GM21529 (cell line): ENCODE results near the gene TRAK2.
"Not testable (repeated sequence)": the region's sequence is repeated elsewhere in the genome, so short reads cannot be mapped to it uniquely, and the experiment has no call there.

ENCODE experiments used
- ATAC-seq: cut with Tn5 transposase; IDR thresholded peaks from one replicate; pipeline ENCODE4 v1.9.1; 2021; ENCODE audit not compliant: unreplicated experiment

Gene TRAK2

DNA sequence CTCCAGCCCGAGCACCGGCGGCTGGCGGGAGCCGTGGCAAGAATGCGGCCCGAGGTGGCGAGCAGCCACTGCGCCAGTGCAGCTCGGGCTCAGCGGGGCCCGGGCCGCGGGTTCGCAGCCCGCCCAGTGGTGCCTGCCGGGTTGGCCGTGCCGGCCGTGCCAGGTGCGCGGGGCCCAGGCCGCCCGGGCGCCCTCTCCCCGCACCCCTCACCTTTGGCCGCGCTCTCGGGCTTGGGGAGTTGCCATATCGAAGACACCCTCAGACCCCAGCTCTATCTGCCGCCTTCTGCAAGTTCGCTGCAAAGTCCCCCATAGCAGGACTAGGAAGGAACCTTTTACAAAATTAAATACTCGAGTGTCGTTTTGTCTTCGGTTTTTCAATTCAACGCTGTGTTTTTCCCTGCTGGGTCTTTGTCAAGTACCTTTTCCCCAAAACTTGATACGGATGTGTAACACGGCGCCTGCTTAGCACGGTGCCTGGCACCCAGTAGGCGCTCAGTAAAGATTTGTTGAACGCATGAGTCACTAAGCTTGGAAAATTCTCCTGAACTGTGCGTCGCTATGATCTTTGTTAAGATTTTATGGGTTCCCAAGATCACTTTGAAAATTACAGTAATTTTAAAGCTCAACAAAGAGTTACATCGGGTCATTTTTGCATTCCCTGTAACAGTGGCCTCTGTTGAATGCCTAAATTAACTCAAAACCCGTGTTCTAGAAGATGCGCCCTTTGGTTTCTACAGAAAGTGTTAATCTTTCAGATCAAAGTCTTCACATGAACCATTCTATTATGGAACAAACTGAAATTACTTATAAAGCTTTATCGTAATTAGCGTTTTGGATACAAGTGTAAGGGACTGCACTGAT is 1.0 kb upstream of the TRAK2 start:
- no peak for ATAC-seq

DNA sequence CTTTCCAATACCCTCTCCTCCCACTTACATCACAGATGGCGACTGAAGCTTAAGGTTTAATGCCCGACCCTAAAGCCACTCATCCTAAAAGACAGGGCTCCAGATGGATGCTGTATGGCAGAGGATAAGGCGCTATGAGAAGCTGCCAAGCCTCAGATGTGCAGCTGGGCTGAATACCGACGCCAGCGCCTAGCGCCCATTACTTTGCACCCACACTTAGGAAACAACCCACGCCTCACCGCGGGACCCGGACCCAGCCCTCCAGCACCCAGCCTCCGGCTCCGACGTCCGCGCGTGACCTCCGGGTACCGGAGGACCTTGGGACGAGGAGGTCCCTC is 335 bp downstream of the TRAK2 start:
- peak; percentile 31 for ATAC-seq

DNA sequence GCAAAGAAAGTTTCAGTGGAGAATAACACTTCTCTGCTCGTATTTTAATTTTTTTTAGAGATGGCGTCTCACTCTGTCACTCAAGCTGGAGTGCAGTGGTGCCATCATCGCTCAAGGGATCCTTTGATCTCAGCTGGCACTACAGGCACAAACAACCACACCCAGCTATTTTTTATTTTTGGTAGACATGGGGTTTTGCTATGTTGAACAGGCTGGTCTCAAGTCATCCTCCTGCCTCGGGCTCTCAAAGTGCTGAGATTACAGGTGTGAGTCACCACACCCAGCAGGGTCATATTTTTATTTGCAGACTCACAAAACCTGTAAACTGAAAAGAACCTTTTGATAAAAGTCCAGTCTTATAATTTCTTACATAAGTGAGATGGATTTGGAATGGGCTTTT is 2.6 kb downstream of the TRAK2 start:
- no peak for ATAC-seq

DNA sequence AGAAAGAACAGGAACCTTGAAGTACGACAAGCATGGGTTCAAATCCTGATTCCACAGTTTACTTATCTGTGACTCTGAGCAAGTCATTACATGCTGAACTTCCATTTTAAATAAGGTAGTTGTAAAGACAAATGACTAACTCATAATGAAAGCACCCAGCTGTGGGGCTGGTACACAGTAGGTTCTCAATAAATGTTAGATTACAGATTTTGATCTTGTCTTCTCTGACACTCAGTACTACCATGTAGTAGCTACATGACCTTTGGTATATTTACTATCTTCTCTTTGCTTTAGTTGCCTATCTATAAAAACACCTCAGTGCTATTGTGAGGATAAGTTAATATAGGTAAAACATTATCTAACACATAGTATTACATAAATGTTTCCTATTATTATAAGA is 3.2 kb downstream of the TRAK2 start:
- no peak for ATAC-seq

DNA sequence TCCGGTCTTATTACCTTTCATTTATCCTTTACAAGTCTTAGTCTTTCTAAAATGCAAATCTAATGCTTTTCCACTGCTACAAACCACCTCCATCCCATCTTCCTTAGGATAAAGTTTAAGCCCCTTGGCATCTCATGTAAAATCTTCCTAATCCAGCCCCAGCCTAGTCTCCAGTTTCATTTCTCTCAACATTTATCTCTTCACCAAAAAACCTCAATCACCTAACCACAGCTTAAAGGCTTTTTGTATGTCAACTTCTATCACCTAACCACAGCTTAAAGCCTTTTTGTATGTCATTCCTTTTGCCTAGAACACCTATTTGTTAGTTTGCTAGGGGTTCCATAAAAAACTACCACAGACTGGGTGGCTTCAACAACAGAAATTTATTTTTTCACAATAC is 4.2 kb downstream of the TRAK2 start:
- ATAC-seq, result no peak

DNA sequence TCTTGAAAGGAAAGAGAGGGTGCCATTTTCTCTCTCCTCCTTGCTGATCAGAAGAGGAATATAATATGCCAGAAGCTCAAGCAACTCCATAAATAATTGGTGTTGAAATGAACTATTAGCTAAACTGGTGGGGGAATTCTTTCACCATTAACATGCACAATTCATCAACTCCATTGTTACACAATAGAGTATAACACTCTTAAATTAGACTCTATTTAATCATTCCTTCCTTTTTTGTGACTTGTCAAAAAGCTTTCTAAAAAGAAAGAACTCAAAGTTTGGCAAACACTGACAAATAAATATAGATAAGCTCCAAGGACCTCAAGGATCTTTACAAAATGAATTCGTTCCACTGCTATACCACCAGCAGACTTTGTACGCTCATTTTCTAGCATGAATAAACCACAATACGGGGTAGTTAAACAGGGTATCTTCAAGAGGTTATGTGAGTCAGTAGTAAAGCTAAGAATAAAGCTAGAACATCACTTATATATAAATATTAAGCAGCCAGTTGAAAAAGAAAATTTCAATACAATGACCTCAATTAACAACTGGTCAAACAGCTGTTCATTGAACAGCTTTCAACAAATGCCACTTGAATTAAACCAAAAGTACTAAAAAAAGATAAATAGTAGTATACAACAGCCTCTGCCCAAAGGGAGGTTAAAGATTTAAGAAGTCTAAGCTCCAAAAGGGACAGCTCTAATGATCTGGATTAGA is 6.4 kb downstream of the TRAK2 start:
- no peak for ATAC-seq

DNA sequence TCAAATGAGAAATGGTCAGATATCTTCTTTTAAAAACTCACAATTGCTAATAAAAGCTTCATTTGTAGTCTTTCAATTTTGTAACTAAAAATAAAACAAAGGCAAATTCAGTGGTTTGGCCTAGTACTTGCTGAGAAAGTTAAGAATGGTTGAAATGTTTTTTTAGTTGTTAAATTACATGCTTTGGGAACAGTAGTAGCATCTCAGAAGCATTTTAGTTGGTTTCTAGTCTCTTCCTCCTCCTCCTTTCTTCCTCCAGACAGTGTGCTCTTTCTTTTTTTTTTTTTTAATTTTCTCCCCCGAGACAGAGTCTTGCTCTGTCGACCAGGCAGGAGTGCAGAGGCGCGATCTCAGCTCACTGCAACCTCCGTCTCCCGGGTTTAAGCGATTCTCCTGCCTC is 9.8 kb downstream of the TRAK2 start:
- ATAC-seq, result peak; percentile 79

DNA sequence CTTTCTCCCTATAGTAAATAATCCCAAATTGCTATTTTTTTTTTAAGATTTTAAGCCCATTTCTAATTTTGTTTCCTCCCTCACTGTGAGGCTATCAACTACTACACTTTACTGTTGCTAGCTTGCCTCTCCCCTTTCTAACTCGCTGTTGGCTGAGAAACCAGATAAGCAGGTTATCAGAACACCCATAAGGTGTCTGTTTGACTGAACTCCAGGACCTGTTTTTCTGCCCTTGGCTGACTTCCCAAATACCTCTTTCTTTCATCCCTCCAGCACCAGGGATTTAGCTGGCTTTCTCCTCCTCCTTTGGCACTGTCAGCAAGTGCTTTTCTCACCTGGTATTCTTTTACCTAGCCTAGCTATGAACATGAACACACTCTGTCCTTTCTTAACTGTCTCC is 11.1 kb downstream of the TRAK2 start:
- no peak for ATAC-seq

DNA sequence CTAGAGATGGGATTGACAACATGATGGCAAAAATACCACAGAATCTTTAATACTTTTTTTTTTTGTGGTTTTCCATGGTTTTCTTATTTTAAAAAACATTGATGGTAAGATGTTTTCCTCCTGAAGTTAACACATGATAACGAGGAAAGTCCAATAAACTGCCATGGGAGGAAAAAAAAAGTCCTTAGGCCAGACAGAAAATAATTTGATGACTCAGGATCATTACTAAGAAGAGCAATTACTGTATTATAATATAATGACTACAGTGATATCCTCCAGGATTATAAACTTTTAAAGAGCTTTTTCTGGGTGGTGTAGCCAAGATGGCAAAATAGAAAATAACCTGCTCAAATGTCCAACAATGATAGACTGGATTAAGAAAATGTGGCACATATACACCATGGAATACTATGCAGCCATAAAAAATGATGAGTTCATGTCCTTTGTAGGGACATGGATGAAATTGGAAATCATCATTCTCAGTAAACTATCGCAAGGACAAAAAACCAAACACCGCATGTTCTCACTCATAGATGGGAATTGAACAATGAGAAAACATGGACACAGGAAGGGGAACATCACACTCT is 11.8 kb downstream of the TRAK2 start:
- not testable (repeated sequence) for ATAC-seq

DNA sequence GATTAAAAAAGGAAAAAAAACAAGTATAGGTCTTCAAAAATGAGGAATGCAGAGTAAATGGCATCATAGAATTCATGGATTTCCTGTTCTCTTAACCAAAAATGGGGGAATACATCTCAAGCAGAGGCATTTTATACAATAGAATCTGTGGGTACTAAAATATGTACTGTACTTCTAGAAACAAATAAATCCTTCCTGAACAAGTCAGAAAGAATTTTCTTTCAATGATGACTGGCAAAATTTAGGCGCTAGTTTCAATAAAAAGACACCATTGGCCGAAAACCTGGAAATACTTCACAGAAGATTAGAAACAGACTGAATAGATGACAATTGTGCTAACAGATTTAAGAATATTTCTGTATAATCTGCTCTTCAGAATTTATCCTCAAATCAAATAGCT is 15.1 kb downstream of the TRAK2 start:
- ATAC-seq, result no peak

DNA sequence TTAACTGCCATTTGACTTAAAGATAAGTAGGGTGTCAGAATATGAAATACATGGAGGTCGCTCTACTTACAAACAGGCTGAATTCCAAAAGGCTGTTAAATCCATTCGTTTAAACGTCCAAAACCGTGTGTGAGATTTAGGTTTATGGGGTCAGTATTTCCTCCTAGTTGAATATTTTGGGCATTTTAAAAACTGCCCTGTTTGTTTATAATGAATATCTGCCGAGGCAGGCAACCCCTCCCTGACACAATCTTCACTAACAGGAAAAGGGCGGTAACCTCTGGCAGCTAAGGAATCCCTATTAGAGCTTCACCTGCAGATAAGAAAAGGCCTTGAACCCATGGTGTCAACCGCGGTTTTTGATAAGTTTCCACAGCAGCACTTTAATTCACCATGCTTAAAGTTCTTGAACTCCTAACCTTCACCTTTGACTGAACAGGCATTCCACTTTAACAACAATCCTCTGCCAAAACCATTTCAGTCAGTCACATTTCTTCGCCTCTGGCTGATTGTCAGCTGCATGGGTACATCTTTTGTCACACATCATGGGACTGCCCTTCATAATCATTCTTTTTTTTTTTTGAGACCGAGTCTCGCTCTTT is 17.8 kb downstream of the TRAK2 start:
- ATAC-seq, result no peak

DNA sequence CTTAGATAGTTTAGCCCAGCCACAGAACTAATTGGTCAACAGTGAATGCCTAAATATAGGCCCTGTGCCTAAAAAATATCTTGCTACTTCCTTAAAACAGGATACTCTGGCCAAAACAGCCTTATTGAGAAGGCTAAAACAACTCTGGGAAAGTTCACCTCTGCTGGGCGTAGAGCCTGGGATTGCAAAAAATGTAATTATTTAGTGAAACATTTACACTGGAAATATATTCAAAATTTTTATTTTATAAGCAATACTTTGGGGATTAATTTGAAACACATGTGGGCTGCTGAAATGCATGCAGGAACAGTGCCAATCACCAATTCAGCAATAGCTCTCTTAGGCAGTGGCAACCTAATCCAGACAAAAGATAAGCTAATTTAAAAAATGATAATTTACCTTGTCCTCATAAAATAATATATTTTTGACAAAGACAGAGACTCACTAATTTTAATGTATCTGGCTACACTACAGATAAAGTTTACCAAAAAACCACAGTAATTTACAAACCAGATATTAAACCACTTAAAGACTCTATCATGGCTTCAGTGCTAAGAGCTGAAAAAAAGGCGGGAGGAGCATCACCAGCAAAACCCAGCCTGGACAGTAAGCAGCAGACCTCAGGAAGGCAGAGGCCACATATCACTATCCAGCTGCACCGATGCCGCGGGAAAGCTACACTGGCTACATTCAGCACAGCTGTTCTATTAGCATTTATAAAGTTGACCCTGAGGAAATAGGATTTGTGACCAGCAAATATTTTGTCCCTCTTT is 18.5 kb downstream of the TRAK2 start:
- ATAC-seq, result no peak

DNA sequence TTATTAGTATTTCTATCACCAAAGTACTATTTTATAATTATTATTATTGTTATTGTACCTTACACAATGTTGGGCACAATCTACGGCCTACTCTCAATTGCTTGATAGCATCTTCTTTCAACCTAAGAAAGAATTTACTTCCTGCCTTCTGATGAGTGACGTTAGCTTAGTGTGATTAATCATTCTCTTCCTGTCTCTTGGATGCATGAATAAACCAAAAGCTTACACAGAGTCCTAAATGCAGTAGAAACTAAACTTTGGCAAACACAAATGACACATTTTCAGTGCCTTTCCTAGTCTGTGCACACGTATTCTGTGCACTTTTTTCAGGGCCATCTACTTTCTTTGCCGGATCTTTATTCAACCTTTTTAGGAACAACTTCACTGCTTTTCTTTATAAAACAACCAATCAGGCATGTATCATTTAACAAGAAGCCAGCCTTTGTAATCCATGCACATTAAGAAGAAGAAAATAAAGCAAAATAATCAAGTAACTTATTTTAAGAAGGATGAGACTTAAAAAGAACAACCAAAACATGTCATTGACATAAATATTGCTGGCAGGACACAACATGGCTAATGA is 19.1 kb downstream of the TRAK2 start:
- ATAC-seq, result no peak

DNA sequence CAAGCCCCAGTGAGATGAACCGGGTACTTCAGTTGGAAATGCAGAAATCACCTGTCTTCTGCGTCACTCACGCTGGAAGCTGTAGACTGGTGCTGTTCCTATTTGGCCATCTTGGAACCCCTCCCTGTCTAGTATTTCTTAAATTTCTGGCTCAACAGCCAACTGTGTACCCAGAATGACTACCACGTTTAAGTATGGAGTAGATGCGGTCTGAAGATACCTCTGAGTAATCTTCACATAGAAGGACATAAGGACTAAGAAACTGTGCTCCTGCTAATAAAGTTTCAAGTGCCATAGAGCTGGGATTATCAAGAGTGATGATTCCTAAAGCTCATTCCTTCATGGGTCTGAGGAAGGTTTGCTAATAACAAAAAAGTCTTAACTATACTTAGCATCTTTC is 20.4 kb downstream of the TRAK2 start:
- no peak for ATAC-seq

DNA sequence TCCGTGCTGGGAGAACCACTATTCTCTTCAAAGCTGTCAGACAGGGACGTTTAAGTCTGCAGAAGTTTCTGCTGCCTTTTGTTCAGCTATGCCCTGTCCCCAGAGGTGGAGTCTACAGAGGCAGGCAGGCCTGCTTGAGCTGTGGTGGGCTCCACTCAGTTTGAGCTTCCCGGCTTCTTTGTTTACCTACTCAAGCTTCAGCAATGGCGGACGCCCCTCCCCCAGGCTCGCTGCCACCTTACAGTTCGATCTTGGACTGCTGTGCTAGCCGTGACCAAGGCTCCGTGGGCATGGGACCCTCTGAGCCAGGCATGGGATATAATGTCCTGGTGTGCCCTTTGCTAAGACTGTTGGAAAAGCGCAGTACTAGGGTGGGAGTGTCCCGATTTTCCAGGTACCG is 20.9 kb downstream of the TRAK2 start:
- not testable (repeated sequence) for ATAC-seq

DNA sequence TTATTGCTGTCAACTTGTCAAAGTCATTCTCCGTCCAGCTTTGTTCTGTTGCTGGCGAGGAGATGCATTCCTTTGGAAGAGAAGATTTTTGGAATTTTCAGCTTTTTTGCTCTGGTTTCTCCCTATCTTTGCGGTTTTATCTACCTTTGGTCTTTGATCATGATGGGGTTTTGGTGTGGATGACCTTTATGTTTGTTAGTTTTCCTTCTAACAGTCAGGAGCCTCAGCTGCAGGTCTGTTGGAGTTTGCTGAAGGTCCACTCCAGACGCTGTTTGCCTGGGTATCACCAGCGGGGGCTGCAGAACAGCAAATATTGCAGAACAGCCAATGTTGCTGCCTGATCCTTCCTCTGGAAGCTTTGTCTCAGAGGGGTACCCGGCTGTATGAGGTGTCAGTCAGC is 21.4 kb downstream of the TRAK2 start:
- not testable (repeated sequence) for ATAC-seq

DNA sequence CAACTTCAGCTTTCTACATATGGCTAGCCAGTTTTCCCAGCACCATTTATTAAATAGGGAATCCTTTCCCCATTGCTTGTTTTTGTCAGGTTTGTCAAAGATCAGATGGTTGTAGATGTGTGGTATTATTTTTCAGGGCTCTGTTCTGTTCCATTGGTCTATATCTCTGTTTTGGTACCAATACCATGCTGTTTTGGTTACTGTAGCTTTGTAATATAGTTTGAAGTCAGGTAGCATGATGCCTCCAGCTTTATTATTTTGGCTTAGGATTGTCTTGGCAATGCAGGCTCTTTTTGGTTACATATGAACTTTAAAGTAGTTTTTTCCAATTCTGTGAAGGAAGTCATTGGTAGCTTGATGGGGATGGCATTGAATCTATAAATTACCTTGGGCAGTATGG is 22.9 kb downstream of the TRAK2 start:
- ATAC-seq, result not testable (repeated sequence)

DNA sequence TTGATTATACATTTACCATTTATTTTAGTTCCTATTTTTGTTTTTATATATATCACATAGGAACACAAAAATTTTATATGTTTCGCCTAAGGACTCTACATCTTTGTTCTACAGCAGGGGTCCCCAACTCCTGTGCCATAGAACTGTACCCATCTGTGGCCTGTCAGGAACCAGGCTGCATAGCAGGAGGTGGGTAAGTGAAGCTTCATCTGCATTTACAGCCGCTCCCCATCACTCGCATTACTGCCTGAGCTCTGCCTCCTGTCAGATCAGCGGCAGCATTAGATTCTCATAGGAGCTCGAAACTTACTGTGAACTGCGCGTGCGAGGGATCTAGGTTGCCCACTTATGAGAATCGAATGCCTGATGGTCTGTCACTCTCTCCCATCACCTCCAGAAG is 25.3 kb downstream of the TRAK2 start:
- ATAC-seq, result no peak

DNA sequence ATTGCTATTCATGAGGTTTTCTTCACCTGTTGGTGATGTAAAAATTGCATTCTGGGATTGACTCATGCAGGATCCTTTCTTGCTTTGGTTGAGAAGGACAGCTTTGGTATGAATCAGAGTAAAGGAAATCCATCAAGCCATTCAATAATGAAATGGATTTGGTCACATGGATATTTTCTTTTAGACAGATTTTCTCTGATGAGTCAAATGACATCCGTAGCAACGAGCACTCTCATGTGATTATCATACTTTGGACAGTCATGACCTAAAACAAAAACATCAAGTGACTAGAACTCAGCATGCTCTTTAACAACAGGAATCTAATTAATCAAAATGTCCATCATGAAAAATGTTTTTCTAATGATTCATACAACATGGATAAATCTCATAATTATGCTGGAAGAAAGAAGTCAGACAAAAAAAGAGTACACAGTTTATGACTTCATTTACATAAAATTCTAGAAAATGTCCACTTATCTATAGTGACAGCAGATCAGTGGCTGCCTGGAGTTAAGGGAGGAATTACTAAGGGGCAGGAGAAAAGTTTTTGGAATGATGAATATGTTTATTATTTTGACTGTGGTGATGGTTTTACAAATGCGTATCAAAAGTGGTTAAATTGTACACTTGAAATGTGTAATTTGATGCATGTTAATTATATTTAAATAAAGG is 30.7 kb downstream of the TRAK2 start:
- no peak for ATAC-seq

DNA sequence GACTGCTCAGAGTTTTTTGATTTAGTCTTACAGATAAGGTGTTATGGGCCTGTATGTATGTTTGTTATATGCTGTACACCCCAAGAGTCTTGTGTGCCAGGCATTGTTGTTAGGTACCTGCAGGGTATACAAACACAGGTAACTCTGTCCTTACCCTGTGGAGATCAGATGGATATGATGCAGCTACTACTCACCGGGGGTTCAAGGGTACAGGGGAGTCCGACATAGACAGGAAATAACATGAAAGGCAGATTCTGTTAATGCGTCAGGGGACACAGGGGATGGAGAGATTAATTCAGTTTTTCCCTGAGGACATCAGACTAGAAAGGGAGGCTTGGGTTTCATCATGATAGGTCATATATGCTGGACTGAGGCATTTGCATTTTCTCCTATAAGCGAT is 31.3 kb downstream of the TRAK2 start:
- no peak for ATAC-seq
